ENCODE results near the gene CAMKK2. TPM values are rescaled to one million over a fixed set of nuclear protein-coding genes. Genes with fewer than 3 reads are reported as not detected.

The CAMKK2 gene
- total RNA-seq, 1 experiment from 2014 or later: 24.7 TPM

GRCh38 chr12:121283841-121284240, 12.7 kb downstream of the CAMKK2 start:
- Histone ChIP-seq H3K23me2 (ENCODE audit: insufficient read length, low read depth, low read length, poor library complexity, severe bottlenecking) (no peaks in the 10 kb centered on the region), H3K9me3 (ENCODE audit: control insufficient read depth, low read depth, low read length) (no peaks in the 10 kb centered on the region), H3K27me3 (ENCODE audit: insufficient read depth, low read length) (no peaks in the 10 kb centered on the region), H4K20me1 (ENCODE audit: control insufficient read depth, insufficient read depth, insufficient read length) (peaks cover 4% of the 10 kb centered on the region), H3K14ac (ENCODE audit: insufficient read depth, low read length) (no peak overlapping the region), H3K4me1 (ENCODE audit: insufficient read depth, low read length) (no peaks in the 10 kb centered on the region; the same call in 1 of the 2 replicates), H2AK5ac (ENCODE audit: insufficient read length, low read length) (no peak overlapping the region), H4K5ac (ENCODE audit: insufficient read length, low read depth, low read length) (no peak overlapping the region), H2BK20ac (ENCODE audit: low read depth, low read length, poor library complexity, severe bottlenecking) (no peak overlapping the region), H3K9ac (ENCODE audit: extremely low read depth, insufficient read length, low read length) (no peak overlapping the region), H2AFZ (ENCODE audit: low read length) (no peak overlapping the region), H4K8ac (replicated peaks; ENCODE audit: insufficient read length, low read depth, low read length) (no peak overlapping the region), H2BK15ac (ENCODE audit: low read depth, low read length) (no peak overlapping the region), H3K4ac (ENCODE audit: low read depth, low read length) (no peak overlapping the region), H3K79me1 (ENCODE audit: insufficient read depth, low read depth, low read length, poor library complexity, severe bottlenecking) (peaks cover 4% of the 10 kb centered on the region), H3K27ac (ENCODE audit: insufficient read length, low read depth, low read length) (no peak overlapping the region), H3K79me2 (ENCODE audit: insufficient read depth, low read length) (no peaks in the 10 kb centered on the region), H3K4me2 (ENCODE audit: insufficient read depth, insufficient read length, low read length) (no peak overlapping the region), H3T11ph (ENCODE audit: low read length) (no peak overlapping the region), H3K56ac (ENCODE audit: insufficient read length, low read depth, low read length) (no peak overlapping the region), H2BK5ac (ENCODE audit: insufficient read length, low read length) (no peak overlapping the region), H4K91ac (ENCODE audit: insufficient read length, low read depth, low read length) (no peak overlapping the region), H2BK120ac (ENCODE audit: low read depth, low read length, poor library complexity, severe bottlenecking) (no peak overlapping the region), H3K23ac (ENCODE audit: insufficient read length, low read depth, low read length) (no peak overlapping the region), H2BK12ac (ENCODE audit: insufficient read length, low read depth, low read length) (no peak overlapping the region), H3K18ac (ENCODE audit: insufficient read length, low read depth, low read length) (no peak overlapping the region)
- H3K27ac Mint-ChIP-seq: no peak overlapping the region
- H3K27me3 Mint-ChIP-seq (ENCODE audit: low read depth): no peaks in the 10 kb centered on the region
- no peaks in the 10 kb centered on the region for H3K9me3 Mint-ChIP-seq
- DNase-seq: no peak
- WGBS (ENCODE audit: extremely low coverage, insufficient read length, low lambda C conversion rate): no CpG with 5 or more reads among the region's 6 CpGs
- peaks cover 0 to 6% (median 3%) of the 10 kb centered on the region in 3 experiments; a peak in 4 of 7 replicates for H3K36me3 Mint-ChIP-seq (ENCODE audit: insufficient read depth in 1 of 3, low read depth in 3 of 3)
- peaks cover 35 to 38% of the 10 kb centered on the region in 2 experiments for H3K4me1 Mint-ChIP-seq
- no peak overlapping the region for H3K4me3 Mint-ChIP-seq
- TF ChIP-seq, protein P1, sequence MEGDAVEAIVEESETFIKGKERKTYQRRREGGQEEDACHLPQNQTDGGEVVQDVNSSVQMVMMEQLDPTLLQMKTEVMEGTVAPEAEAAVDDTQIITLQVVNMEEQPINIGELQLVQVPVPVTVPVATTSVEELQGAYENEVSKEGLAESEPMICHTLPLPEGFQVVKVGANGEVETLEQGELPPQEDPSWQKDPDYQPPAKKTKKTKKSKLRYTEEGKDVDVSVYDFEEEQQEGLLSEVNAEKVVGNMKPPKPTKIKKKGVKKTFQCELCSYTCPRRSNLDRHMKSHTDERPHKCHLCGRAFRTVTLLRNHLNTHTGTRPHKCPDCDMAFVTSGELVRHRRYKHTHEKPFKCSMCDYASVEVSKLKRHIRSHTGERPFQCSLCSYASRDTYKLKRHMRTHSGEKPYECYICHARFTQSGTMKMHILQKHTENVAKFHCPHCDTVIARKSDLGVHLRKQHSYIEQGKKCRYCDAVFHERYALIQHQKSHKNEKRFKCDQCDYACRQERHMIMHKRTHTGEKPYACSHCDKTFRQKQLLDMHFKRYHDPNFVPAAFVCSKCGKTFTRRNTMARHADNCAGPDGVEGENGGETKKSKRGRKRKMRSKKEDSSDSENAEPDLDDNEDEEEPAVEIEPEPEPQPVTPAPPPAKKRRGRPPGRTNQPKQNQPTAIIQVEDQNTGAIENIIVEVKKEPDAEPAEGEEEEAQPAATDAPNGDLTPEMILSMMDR (conservative IDR thresholded peaks at IDR 0.05): no peak
